HG03575 (cell line): ENCODE measurements around the gene DCLK1.

Experiments
- ATAC-seq: cut with Tn5 transposase; IDR thresholded peaks from one replicate; pipeline ENCODE4 v1.9.1; 2021; ENCODE audit not compliant: unreplicated experiment, insufficient number of reproducible peaks, low FRiP score; ENCODE audit errors: extremely low read depth

DCLK1 gene

DNA sequence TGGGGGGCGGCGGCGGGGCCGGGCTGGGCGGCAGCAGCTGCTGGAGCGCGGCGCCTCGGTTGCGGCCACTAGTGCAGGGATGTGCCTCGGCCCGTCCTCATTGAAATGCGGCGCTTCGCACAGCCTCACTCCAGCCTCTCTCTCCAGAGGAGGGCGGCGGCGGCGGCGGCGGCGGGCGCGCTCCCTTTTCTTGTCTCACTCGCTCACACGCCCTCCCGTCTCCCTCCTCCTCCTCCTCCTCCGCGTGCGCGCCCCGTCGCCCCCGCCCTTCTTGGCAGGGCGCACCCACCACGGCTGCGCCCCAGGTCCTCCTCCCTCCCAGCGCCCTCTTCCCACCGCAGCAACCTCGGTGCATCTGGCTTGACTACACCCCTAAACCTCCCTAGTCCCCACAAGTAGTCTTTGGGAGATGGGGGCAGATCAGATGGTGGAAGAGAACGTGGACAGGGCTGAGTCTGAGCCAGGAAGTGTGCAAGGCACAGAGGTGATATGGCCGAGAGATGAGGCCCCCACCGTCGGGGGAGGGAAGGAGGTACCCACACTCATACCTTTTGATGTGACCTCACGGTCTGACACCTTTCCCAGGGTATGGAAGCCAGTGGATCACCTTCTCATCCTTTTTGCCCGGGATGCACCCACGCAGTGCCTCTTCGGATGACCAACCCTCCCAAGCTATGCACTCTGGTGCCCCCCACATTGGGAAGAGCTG is at the start of gene DCLK1:
Gene DCLK1 (minus strand): TSS at position 161 of the 709 bp plus-strand sequence.
- no peak for ATAC-seq

DNA sequence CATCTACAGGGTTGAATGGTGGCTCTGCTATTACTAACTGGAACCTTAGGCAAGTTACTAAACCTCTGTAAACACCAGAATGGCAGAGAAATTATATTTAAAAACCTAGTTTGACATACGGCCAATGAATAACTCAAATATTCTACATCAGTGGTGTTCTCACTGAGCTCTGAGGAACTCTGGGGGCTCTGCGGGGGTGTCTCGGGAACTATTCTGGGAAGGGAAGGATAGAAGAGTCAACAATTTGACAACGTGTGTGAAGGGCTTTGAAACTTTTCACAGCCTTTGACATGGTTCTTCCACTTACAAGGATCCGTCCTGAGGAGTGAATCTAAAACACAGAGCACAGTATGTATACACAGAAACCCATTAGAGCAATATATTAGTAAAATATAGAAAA is 44.4 kb upstream of the DCLK1 start:
- ATAC-seq: no peak

DNA sequence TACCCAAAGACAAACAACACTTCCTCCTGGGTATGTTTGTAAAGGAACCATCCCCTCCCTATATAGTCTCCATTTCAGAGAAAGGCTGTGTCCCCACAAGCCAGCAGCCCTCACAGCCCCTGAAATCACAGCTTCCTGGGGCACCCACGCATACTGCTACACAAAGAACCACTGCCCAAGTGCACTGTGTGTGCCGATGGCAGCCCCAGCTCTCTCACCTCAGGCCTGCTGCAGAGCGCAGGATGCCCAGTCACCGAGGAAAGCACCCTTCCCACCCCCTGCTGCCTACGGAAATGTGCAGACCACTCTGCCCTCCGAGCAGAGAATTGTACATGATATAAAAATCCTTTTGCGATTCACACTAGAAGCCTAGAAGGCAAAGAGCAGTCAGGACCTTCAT is 43.7 kb upstream of the DCLK1 start:
- no peak for ATAC-seq

DNA sequence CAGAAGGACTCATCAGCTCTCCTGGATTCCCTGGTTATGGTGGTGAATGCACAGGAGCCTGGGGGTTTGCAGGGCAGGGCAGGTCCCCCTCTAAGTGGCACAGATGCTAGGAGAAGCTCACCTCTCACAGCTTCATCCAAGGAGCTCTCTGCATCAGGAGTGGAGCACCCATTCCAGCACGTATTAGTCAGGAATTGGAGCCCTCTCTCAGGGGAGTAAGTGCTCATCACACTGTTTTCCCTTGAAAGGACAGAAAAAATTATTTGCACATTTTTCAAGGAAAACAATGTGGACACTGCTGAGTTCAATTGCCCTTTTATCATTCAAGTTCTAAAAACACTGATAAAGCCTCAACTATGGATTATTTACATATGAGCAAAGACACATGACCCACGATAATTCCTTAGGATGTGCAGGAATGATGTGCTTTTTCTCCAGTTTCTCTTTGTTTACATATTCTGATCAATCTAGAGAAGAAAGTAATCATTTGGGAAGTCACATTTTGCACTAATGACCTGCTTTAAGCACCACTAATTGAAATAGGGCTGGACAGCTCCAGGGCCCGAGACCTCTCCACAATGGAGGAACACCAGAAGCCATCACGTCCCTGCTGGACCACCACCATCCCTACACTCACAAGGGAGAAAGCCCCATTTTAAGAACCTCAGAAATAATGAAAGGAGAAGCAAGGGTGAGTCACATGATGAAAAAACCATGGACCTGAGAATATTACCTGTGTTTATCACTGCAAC is 42.6 kb upstream of the DCLK1 start:
- no peak for ATAC-seq

DNA sequence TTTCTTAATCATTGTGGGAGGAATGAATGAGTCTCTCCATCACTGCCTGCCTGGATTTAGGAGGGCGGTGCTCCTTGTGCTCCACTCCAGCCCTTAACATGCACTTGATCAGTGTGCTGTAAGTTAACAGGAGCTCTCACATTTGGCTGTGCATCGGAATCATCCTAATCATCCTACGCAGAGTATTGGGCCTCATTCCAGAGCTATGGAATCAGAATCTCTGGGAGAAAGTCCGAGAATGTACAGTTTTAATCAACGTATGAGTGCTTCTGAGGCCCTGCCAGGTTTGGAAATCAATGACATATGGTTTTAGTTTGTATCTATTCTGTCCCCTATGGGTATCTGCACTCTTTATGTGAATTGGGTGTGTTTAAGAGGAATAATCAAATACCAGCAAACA is 34.9 kb upstream of the DCLK1 start:
- ATAC-seq: no peak

DNA sequence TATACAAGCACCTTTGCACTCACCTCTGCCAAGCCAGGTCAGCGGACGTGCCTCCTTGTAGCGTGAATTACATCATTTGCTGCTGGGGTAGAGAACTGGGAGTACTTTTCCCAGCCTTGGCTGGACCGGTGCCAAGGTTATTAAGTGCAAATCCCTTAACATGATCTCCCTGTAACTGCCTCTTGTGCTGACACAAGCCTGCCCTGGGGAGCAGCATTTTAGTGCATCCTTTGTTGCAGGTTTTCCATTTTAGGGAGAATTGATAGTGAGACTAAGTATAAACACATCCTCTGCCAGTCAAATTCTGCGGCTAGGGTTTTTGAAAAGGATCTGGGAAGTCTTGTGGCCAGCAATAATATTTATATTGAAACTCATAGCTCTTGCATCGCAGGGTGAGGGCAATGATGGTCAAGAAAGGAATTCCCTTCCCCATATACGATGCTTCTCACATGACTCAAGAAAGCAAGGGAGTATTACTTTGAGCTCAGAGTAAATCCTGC is 32.7 kb upstream of the DCLK1 start:
- no peak for ATAC-seq

DNA sequence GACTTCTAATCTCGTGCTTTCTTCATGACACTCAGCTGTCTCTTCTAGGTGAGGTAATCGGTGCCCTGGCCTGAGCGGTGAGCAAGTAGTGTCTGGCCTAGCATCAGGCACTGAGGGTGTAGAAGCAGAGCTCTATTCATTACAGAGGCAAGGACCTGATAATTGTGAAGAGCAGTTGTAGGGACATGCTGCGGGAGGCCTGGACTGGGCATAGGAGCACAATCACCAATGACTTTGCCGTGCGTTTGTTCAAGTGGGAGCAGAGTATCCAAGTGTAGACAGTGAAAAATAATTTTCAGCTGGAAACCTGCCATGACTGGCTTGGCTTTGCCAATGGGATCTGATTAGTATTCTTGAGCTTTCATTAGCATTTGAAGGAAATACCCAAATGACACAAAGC is 32.1 kb upstream of the DCLK1 start:
- ATAC-seq: no peak

DNA sequence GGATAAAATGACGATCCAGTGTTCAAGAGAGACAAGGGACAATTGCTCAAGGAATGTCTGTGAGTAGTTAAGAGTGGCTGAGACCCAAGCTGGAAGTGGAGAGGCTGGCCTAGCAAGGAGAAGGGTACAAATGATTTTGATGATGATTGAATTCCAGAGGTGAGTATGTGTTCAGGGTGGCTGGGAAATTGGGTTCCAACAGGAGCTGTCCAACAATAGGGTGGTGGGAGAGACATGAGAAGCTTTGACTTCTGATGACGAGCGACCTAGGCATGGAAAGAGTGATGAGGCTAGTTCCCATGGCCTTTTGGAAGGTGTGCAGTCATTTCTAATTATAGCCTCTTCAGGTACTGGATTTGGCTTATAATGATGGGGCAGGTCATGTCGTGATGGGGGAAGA is 29.1 kb upstream of the DCLK1 start:
- ATAC-seq: no peak

DNA sequence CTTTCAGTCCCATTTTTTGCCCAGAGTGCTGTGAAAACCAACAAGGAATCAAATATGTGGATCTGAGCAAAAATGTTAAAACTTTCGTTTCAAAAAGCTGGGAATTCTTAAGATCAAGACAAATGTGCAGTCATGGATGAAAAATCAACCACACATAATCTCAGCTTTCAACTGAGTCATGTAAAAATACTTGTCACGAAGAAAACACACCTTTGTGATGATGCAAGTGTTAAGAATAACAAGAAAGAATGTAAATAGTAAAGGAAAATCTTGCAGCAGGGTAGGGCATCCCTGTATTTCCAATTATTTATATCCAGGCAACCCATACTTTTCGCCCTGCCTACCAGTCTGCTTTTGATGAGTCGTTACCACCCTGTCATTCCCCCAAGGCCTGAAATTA is 27.4 kb upstream of the DCLK1 start:
- ATAC-seq: no peak

DNA sequence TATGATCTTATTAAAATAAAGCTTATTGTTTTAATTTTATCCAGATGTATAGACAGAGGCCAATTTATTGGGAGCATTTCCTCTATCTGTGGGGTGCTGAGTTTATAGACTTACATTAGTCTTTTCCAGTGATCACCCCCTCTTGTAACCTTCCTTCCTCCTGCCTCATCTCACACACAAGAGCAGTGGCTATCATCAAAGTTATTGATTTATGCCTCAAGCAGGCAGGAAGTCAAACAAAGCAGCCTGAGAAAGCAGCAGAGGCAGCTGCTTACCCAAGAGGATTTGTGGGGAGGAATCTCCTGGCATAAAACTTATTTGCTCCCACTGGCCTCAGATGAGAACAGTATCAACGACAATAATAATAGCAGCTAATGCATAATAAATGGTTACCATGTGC is 26.3 kb upstream of the DCLK1 start:
- ATAC-seq: no peak

DNA sequence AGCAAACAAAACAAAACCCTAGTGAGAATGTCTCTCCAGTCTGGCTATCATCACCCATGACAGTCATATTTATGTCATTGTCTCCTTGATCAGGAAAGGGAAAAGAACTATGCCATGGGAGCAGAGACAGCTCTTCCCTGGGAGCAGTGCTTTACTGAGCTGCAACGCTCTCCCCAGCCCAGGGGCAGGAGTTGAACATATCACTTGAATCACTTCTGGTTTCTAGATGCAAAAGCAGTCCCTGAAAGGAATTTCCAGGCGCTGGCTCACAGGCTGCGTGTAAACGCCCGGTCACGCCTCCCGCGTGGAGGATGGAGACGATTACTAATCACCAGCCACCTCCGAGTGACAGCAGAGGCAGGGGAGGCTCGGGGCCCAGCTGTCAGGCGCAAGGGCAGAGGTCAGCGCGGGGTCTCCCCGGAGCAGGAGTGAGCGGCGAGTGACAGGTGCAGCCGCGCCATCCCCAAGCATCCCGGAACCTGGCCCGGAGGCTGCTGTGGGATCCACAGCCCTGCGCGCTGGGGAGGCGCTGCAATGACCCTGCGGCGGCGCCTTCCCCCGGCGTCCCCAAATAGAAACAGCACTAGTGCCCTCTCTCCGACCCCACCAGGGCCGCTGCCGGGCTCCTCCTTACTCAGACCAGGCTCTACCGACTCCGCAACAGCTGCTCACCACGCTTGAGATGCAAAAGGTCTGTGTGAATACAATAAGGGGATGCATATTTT is 23.5 kb upstream of the DCLK1 start:
- no peak for ATAC-seq

DNA sequence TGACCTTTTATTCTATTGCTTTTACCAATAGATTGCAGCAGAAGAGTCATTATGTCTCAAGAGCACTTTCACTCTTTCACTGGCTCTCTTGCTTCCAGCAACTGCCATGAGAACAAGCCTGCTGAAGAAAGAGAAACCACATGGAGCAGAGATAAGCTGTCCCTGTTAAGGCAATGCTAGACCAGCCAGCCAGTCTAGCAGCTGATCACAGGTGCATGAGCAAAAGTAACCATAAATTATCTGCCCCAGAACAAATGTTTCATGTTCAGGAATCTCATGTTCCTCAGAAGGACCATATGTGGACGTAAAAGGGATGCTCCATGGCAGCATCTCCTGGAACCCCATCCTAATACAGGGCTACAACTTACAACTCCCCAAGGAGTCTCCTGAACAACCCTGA is 20.4 kb upstream of the DCLK1 start:
- ATAC-seq: no peak

DNA sequence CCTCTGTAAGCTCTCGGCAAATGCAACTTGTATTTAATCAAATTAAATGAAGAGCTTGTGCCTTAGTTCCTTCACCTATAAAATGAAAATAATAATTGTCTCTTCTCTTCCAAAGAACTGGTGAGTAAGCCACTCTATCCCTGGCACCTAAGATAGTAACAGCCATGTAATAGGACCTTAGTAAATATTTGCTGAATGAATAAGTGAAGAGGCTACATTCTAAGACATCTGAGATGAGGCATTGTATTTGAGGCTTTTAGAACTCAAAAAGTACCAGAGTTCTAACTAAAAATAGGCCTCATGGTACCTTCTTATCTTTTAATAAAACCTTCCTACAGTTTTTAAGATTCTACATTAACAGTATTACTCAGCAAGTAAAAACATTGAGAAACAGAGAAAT is 17.3 kb upstream of the DCLK1 start:
- no peak for ATAC-seq

DNA sequence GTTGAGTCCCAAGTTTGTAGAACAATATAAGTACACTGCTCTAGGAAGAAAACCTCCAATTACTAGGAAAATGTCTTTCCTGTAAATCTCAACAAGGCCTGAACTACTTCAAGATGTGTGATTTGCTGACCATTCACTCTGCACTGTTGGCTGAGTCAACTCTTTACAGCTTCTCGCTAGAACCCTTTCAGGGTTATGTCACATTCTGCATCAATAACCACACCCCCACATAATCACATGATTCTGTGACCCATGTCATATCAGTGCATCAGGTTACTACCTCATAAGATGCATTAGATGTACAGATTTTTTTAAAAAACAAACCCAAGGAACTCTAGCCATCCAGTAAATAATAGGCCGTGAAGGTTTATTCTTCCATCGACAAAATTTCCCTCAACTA is 16.1 kb upstream of the DCLK1 start:
- no peak for ATAC-seq

DNA sequence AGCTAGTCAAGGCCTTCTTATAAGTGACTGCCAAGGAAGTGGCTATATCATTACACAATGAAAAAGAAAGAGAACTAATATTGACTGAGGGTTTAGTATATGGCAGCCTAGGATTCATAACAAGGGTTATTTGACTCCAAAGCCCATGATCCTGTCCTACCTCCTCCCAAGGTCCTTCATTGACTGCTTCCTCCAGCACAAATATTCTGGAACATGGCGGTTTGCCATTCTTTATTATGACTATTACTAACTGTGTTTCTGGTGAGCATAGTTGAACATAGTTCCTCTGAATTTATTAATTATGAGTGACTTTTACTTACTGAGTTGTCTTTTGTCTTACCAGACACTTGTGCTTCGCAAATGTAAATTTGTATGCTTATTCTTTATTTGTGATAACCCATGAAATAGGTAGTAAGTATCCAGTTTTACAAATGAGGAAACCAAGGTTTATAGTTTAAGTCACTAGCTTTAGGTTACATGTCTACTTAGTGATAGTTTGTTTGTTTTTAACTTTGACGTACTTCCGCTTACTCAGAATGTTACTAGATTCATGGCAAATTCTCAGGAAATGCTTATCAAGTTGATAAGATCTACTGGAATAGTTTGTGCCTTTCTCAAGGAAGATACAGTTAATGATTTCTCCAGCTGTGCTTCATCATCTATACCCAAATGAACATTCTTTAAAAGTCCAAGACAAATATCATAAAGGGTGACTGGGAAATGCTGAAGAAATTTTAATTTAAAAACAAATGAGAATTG is 15.5 kb upstream of the DCLK1 start:
- ATAC-seq: no peak

DNA sequence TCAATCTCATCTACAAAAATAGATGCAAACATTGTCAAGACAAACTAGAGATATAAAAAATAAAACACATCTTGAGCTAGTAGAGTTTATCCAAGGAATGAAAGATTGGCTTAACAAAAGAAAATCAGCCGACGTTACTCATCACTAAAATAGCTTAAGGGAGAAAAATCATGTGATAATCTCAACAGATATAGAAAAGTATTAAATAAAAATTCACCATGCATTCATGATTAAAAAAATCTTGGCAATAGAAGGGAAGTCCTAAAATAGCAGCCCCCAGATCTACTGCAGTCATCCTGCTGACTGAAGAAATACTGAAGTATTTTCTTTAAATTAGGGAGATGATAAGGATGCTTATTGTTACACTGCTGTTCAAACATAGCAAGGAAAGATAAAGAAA is 12.6 kb upstream of the DCLK1 start:
- no peak for ATAC-seq

DNA sequence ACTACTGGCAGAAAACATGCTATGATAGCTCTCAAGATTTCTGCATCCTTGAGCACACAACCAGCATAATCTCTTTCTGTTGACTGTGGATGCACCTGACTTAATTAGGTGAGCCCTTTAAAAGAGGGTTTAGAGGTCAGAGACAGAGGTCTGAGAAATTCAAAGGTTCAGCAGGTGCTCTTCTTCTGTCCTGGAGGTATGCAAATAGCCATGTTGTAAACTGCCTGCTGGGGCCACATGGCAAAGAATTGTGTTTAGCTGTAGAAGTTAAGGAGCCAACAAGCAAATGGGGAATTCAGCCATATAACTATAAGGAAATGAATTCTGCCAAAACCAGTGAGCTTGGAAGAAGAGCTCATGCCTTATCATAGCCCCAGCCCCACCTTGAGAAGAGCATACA is 11.6 kb upstream of the DCLK1 start:
- ATAC-seq: no peak

DNA sequence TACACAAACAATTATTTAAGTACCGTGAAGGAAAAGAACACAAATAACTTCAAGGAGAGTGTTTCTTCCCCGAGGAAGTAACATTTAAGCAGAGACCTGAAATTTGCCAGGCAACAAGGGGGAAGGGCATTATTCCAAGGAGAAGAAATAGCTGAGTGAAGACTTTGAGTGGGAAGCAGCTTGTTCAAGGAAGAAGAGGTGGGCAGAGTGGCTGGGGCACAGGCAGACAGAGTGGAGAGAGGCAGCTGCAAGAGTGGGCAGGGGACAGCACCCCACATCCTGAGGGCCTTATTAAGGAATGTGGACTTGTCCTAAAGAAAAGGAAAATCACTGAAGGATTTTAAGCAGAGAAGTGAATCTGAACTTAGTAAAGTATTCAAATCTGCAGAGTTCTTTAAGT is 4.7 kb upstream of the DCLK1 start:
- ATAC-seq: no peak

DNA sequence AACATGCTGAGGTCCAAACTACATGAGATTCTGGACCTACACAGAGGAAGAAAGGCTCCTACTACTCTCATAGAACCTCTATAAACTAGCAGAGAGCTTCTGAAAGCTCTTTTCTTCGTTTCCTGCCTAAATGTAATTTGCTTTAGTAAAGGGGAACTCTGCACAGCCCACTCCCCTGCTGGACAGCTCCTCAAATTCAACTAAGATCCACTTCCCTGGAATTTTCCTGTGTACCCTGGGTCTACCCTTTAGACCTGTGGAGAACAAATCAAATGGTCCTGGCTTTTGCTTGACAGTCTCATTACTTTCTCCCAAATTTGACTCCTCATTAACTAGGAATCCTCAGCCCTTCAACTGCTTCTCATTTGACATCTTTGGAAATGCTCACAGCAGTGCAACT is 3.5 kb upstream of the DCLK1 start:
- ATAC-seq: no peak
